K562 (cell line): ENCODE results near the gene ARSK. TPM values are rescaled to one million over a fixed set of nuclear protein-coding genes. Genes with fewer than 3 reads are reported as not detected.

ENCODE experiments used
- CBFA2T3 ChIP-seq: fragments of 450-650 bp; IDR thresholded peaks from 2 replicates; pipeline ENCODE4 v1.6.1; 2017
- CCAR2 ChIP-seq: fragments of 200-400 bp; formaldehyde crosslinking; IDR thresholded peaks from 2 replicates; pipeline ENCODE4 v1.6.1; 2017; ENCODE audit warnings: mild to moderate bottlenecking, low read depth, low read length
- CHD1 ChIP-seq: fragments of 200-600 bp; sonication (generic); IDR thresholded peaks from one replicate; pipeline ENCODE4 v1.6.1; 2012; ENCODE audit warnings: mild to moderate bottlenecking, moderate library complexity, low read length, inconsistent platforms
- E2F5 ChIP-seq: sonication (generic); formaldehyde crosslinking; IDR thresholded peaks from 2 replicates; pipeline ENCODE4 v1.8.0; 2022; ENCODE audit warnings: mild to moderate bottlenecking, missing genetic modification reagents
- POLR2B ChIP-seq: fragments of 450-650 bp; IDR thresholded peaks from 2 replicates; pipeline ENCODE4 v1.6.1; 2018; ENCODE audit warnings: low read depth; ENCODE audit not compliant: partially characterized antibody
- PRDM10 ChIP-seq: fragments of 450-650 bp; IDR thresholded peaks from 2 replicates; pipeline ENCODE4 v1.6.1; 2018; ENCODE audit not compliant: partially characterized antibody
- SMAD2 ChIP-seq: fragments of 150-350 bp; IDR thresholded peaks from 2 replicates; pipeline ENCODE4 v1.6.1; 2014; ENCODE audit warnings: low read depth, mild to moderate bottlenecking, low read length
- SMARCA5 ChIP-seq: fragments of 450-650 bp; IDR thresholded peaks from 2 replicates; pipeline ENCODE4 v1.6.1; 2016
- TAL1 ChIP-seq: fragments of 450-650 bp; IDR thresholded peaks from 2 replicates; pipeline ENCODE4 v1.6.1; 2016; ENCODE audit warnings: mild to moderate bottlenecking
- ZBTB8A ChIP-seq: fragments of 450-650 bp; IDR thresholded peaks from 2 replicates; pipeline ENCODE4 v1.6.1; 2018; ENCODE audit warnings: mild to moderate bottlenecking, moderate library complexity; ENCODE audit not compliant: partially characterized antibody
- polyA plus RNA-seq, 8 experiments: library from polyadenylated mRNA; depleted of rRNA in 4 of 8; stranded (reverse) in 5 of 8; unstranded in 3 of 8; fragments of >200 nt; fragmentation: Nextera tagmentation in 2 of 8; fragmentation: Illumina TruSeq in 1 of 8; extraction: Ambion mirVana in 2 of 8; extraction: Trizol in 1 of 8; gene quantifications; 2 replicates each; pipeline versions ENCODE4 v1.2.1 to v1.2.3, GENCODE V29; 2011 to 2014; ENCODE audit warnings: inconsistent platforms in 1 of 8, missing spikeins in 1 of 8
- total RNA-seq, 7 experiments: library from RNA; depleted of rRNA in 6 of 7; stranded (reverse); fragments of >200 nt in 6 of 7; fragmentation: Illumina TruSeq in 2 of 7; extraction: Trizol in 2 of 7; gene quantifications; 2 replicates each; pipeline versions ENCODE4 v1.2.1 to v1.2.3, GENCODE V29; 2011 to 2021; ENCODE audit warnings: low replicate concordance in 1 of 7
- TF ChIP-seq, protein P1 (sequence below): fragments of 200-800 bp; sonication (Bioruptor generic); IDR thresholded peaks from 2 replicates; pipeline ENCODE4 v1.6.1; 2017; ENCODE audit warnings: missing genetic modification characterization, missing compliant biosample characterization
- TF ChIP-seq, protein P2 (sequence below): sonication (generic); formaldehyde crosslinking; IDR thresholded peaks from 2 replicates; pipeline ENCODE4 v1.8.1; 2023; ENCODE audit warnings: missing genetic modification reagents, mild to moderate bottlenecking, borderline replicate concordance
- TF ChIP-seq, protein P3 (sequence below), 2 experiments: fragments of 450-650 bp in 1 of 2; IDR thresholded peaks; 2 replicates each; pipeline ENCODE4 v1.6.1; 2011 to 2017; ENCODE audit warnings: low read depth in 2 of 2, antibody characterized with exemption in 1 of 2, borderline replicate concordance in 1 of 2, low read length in 1 of 2, mild to moderate bottlenecking in 1 of 2, mixed read lengths in 1 of 2; ENCODE audit not compliant: control insufficient read depth in 1 of 2

The ARSK gene
- total and polyA plus RNA-seq, 9 of the 15 experiments (the other 6 are each of a cell fraction or from before 2014, with no cell fraction given), result 2.7 to 9.4 (median 7.1) TPM

DNA sequence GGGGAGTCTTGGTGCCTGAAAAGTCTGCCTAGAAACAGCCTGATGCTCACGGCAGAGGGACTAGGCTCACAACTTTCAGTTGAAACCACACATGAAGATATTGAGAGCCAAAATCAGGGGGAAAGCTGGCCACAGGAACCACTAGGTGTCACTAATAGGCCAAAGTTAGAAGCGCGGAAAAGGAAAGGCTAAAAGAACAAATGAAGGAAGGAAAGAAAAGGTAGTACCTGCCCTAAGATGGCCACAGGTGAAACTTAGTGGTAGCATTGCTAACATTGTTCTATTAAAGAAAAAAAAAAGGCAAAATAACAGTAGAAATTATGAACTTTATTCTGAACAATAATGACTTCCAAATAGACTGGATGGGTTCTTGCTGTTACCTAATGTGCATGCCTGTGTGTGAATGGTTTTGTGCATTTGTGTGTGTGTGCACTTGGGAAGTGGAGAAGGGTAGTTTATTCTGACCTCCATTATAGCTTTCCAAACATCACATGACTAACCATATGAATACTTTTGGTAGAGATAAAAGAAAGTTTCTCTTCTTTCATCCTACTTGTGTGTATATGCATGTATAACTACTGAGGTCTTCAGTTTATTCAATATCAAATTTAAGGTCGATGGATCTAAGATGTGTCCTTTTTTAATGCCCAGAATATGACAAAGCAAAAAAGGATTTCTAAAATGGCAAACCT, 89.6 kb downstream of the ARSK start (continued):
- TF ChIP-seq, protein P1, sequence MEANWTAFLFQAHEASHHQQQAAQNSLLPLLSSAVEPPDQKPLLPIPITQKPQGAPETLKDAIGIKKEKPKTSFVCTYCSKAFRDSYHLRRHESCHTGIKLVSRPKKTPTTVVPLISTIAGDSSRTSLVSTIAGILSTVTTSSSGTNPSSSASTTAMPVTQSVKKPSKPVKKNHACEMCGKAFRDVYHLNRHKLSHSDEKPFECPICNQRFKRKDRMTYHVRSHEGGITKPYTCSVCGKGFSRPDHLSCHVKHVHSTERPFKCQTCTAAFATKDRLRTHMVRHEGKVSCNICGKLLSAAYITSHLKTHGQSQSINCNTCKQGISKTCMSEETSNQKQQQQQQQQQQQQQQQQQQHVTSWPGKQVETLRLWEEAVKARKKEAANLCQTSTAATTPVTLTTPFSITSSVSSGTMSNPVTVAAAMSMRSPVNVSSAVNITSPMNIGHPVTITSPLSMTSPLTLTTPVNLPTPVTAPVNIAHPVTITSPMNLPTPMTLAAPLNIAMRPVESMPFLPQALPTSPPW (CRISPR knock-in tag), result no peak
- TF ChIP-seq PRDM10 (no peak), CHD1 (no peak), TAL1 (no peak), CCAR2 (no peak), ZBTB8A (no peak), POLR2B (no peak), SMARCA5 (no peak), SMAD2 (no peak), CBFA2T3 (no peak), E2F5 (no peak)
- TF ChIP-seq, protein P2, sequence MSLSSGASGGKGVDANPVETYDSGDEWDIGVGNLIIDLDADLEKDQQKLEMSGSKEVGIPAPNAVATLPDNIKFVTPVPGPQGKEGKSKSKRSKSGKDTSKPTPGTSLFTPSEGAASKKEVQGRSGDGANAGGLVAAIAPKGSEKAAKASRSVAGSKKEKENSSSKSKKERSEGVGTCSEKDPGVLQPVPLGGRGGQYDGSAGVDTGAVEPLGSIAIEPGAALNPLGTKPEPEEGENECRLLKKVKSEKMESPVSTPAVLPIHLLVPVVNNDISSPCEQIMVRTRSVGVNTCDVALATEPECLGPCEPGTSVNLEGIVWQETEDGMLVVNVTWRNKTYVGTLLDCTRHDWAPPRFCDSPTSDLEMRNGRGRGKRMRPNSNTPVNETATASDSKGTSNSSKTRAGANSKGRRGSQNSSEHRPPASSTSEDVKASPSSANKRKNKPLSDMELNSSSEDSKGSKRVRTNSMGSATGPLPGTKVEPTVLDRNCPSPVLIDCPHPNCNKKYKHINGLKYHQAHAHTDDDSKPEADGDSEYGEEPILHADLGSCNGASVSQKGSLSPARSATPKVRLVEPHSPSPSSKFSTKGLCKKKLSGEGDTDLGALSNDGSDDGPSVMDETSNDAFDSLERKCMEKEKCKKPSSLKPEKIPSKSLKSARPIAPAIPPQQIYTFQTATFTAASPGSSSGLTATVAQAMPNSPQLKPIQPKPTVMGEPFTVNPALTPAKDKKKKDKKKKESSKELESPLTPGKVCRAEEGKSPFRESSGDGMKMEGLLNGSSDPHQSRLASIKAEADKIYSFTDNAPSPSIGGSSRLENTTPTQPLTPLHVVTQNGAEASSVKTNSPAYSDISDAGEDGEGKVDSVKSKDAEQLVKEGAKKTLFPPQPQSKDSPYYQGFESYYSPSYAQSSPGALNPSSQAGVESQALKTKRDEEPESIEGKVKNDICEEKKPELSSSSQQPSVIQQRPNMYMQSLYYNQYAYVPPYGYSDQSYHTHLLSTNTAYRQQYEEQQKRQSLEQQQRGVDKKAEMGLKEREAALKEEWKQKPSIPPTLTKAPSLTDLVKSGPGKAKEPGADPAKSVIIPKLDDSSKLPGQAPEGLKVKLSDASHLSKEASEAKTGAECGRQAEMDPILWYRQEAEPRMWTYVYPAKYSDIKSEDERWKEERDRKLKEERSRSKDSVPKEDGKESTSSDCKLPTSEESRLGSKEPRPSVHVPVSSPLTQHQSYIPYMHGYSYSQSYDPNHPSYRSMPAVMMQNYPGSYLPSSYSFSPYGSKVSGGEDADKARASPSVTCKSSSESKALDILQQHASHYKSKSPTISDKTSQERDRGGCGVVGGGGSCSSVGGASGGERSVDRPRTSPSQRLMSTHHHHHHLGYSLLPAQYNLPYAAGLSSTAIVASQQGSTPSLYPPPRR (CRISPR knock-in tag), result no peak
- TF ChIP-seq, protein P3, sequence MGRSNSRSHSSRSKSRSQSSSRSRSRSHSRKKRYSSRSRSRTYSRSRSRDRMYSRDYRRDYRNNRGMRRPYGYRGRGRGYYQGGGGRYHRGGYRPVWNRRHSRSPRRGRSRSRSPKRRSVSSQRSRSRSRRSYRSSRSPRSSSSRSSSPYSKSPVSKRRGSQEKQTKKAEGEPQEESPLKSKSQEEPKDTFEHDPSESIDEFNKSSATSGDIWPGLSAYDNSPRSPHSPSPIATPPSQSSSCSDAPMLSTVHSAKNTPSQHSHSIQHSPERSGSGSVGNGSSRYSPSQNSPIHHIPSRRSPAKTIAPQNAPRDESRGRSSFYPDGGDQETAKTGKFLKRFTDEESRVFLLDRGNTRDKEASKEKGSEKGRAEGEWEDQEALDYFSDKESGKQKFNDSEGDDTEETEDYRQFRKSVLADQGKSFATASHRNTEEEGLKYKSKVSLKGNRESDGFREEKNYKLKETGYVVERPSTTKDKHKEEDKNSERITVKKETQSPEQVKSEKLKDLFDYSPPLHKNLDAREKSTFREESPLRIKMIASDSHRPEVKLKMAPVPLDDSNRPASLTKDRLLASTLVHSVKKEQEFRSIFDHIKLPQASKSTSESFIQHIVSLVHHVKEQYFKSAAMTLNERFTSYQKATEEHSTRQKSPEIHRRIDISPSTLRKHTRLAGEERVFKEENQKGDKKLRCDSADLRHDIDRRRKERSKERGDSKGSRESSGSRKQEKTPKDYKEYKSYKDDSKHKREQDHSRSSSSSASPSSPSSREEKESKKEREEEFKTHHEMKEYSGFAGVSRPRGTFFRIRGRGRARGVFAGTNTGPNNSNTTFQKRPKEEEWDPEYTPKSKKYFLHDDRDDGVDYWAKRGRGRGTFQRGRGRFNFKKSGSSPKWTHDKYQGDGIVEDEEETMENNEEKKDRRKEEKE (IDR thresholded peaks at IDR 0.05; ENCODE audit: borderline replicate concordance in 1 of 2, control insufficient read depth in 1 of 2, low read depth in 2 of 2, low read length in 1 of 2), result no peak
